Subcutaneous adipose tissue (tissue), 4 donors: Measurements from ENCODE around the gene KLHL1. TPM values are rescaled to one million over a fixed set of nuclear protein-coding genes. Genes with fewer than 3 reads are reported as not detected.

Experiments used
- CTCF ChIP-seq: fragments of 450-650 bp; IDR thresholded peaks from one replicate; pipeline ENCODE4 v1.5.1; 2016; ENCODE audit warnings: low read depth, mild to moderate bottlenecking, control low read depth, antibody characterized with exemption, moderate library complexity
- total RNA-seq, 4 donors: library from RNA; depleted of rRNA; stranded (reverse); fragments of >200 nt; gene quantifications; one replicate each; pipeline ENCODE4 v1.1.0, GENCODE V29; 2016

KLHL1 gene
- total RNA-seq, 4 donors from 2014 or later = not detected

- TF ChIP-seq CTCF = no peak
Observed at GRCh38 chr13:69903081-69903480, 205.2 kb downstream of the KLHL1 start.

GRCh38 chr13:69882451-69882850, 225.8 kb downstream of the KLHL1 start:
- TF ChIP-seq CTCF = no peak

- TF ChIP-seq CTCF = no peak
Observed at GRCh38 chr13:69879936-69880335, 228.3 kb downstream of the KLHL1 start.

GRCh38 chr13:69872321-69873047, 235.8 kb downstream of the KLHL1 start:
- no peak for TF ChIP-seq CTCF

- no peak for TF ChIP-seq CTCF
Observed at GRCh38 chr13:69866555-69866954, 241.7 kb downstream of the KLHL1 start.

- no peak for TF ChIP-seq CTCF
Observed at GRCh38 chr13:69857183-69857821, 250.9 kb downstream of the KLHL1 start.

GRCh38 chr13:69856331-69856730, 251.9 kb downstream of the KLHL1 start:
- no peak for TF ChIP-seq CTCF
